AG08395 (cell line): Measurements from ENCODE around the gene BICD2.
A peak's percentile ranks its signal among the peaks of the same experiment; 100 is the strongest.
"Not testable (repeated sequence)": the region's sequence is repeated elsewhere in the genome, so short reads cannot be mapped to it uniquely, and the experiment has no call there.

Experiments
- DNase-seq: peaks from one replicate; pipeline ENCODE4 v3.0.0; 2012; ENCODE audit warnings: mixed read lengths, low spot score

The BICD2 gene

DNA sequence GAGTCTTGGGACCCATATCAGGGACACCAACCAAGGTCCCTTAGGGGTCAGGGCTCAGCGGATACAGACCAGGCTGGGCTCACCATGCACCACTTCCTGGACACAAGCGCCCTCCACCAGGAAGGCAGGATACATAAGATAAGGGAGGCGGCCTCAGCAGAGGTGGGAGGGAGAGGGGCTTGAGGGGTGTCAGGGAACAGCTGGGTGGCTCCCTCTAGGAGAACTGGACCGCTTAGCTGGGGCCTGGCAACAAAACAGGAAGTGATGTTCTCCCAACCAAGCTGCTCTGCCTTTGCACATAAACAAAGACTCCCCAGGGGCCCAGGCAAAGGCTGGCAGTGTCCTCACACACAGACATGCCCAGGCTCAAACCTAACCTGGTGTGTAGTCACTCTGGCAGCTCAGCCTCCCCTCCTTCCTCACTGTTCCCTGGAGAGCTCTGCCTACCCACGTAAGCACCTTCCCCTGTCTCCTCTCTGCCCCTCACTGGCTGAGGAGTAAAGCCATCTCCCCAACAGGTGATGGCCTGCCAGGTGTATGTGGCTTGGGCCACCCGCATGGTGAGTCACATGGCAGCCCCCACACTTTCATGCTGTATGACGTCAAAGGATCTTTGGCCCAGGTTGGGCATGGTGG is 5.8 kb upstream of the BICD2 start:
- no peak for DNase-seq

GRCh38 chr9:92769990-92770359 is 5.3 kb upstream of the BICD2 start:
- no peak for DNase-seq

GRCh38 chr9:92769286-92769685 is 4.7 kb upstream of the BICD2 start:
- DNase-seq = no peak

DNA sequence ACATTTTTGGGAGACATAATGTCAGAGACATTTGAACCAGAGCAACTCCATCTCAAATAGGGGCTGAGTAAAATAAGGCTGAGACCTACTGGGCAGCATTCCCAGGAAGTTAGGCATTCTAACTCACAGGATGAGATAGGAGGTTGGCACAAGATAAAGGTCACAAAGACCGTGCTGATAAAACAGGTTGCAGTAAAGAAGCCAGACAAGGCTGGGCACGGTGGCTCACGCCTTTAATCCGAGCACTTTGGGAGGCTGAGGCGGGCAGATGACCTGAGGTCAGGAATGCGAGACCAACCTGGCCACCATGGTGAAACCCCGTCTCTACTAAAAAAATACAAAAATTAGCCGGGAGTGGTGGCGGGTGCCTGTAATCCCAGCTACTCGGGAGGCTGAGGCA is 4.2 kb upstream of the BICD2 start:
- DNase-seq = not testable (repeated sequence)

GRCh38 chr9:92767066-92768054 is 2.7 kb upstream of the BICD2 start:
- no peak for DNase-seq

DNA sequence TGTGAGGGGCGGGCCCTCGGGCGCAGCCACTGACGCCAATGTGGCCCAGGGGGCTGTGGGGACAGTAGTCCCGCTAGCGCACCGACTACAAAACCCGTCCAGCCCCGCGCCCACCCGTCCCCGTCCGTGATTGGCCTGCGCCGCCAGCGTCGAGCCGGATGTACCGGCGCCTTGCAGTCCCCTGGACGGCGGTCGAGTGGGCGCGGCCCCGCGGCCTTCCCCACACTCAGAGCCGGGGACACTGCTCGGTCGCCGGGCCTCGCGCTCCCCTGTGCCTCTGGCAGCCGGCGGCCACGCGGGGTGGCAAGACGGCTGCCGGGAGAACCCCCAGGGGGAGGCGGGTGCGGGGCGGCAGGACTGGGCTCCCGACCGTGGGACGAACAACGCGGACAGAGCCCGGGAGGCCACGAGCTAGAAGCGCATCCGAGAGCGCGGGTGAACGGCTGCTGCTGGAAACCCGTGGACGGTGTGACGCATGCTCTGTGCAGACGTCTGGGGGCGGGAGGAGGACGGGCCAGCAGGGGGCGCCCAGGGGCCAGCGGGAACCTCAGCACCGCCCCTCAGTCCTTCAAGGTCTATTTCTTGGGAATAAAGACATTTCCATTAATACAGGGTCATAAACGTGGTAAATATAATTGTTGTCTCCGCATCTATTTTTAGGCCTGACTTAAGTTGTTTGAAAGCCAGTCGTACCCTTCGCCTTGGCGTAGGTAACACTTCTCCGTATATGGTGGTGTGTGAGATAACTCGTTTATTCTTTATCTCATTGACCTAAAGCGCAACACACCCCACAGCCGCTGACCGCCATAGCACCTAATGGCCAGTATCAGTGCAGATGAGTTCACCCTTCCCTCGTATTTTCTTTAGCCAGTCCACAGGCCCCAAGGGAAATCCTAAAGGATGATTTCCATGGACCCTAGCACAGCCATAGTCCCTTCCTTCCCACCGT is 629 bp upstream of the BICD2 start:
- DNase-seq = peak; percentile 98

DNA sequence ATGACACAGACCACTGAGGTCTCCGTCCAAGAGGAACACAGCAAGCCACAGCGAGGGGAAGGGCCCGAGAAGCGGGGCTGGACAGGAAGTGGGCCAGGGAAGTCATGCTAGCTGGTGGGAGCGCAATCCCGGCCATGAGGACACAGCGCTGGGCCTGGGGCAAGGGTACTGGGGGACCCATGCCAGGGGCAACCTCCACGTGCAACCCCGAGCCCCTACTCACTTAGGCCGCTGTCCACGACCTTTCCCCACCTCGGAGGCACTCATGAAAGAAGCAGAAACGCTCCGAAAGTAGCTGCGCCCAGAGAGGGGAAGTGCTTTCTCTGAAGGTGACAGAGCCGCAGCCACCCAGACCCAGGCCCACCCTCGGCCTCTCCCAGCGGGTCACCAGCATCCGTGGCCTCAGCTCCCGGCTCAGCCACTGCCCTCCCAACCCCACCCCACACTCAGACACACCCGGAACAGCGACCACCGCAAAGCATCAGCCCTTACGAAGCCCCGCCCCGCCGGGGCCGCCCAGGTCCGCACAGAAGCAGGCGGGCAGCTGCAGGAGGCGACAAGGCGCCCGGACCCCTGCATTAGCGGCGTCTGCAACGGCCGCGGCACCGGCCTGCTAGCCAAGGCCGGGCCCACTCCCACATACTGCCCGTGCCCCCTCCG is 782 bp downstream of the BICD2 start:
- DNase-seq = peak; percentile 40

DNA sequence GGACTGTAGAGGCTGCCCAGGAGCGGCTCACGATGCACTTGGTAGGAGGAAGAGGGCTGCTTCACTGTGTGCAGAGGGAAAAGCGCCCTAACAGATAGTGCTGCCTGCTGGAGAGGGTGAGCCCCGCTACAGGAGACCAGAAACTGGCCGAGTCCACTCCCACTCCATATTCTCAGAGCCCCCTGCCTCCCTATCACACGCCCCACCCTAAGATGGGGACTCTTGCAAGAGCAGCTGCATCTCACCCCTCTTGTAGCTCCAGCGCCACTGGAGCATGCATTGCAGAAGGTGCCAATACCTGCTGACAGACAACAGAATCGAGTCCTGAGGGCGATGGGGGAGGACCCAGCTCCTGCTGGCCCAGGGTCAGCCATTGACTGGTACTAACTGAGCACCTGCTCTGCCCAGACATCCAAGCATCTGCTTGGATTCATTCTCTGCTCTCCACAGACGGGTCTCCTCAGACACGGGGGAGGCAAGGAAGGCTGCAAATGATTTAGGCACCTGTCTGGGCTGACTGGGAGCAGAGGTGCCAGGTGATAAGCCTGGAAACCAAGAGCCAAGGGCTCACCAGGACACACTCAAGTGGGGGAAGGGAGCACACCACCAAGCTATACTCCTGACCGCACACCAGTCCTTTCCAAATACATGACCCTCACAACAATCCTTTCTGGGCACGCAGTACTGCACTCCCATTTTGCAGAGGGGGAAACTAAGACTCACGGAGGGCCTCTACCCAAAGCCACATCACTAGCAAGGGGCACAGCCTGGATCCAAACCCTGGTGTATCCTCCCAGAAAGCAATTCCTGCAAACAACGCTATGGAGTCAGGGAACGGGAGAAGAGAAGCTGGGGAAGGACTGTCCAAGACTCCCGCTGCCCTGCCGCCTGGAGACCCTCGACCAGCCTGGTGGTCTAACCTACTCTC is 1.6 kb downstream of the BICD2 start:
- no peak for DNase-seq

DNA sequence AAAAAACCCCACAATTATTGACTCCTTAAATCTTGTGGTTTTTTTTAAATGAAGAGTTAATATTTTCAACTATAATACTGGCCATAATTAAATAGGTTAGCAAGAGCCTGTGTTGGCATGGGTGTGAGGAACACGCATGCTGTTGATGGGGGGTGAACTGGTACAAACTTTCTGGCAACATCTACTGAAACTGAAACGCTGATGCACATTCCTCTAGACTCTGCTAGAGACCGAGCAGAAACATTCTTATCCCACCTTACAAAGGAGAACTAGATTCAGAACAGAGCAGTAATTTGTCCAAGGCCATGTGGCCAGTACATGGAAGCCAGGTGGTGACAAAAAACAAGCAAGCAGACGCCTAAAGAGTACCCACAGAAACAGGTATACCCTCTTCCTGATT is 2.4 kb downstream of the BICD2 start:
- DNase-seq = no peak

DNA sequence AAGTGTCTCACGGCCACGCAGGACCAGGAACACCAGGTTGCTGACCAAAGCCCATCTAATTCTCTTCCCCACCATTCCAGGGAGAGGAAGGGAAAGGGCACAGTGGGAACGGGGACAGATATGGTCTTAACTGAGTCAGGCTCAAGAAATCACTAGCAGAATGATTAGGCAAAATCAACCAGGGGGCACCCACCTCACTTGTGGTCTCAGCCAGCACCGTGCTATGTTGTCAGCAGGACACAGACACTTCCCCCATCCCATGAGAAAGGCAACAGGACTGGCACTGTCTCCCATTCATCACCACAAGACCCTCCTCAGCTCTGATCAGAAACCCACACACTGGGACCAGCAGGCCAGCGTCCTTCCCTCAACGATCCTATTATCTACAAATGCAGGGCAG is 2.9 kb downstream of the BICD2 start:
- no peak for DNase-seq

GRCh38 chr9:92760494-92760893 is 4.1 kb downstream of the BICD2 start:
- DNase-seq = no peak

DNA sequence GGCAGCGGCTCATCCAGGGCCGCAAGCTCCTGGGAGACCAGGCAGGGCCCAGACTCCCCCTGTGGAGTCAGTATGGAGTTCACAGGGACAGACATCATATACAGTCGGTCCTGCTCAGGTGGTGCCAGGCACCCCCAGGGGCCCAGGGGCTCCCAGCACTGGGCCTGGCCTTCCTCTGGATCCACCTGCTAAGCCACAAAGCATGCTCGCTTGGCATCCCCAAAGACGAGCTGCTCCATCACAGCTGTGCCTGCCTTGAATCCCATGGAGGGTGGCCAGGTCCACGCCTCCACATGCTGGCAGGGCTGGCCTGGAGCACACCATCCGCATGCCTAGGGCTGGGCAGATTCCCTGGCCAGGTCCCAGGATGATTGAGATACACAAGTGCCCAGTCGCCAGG is 4.6 kb downstream of the BICD2 start:
- peak; percentile 72 for DNase-seq

DNA sequence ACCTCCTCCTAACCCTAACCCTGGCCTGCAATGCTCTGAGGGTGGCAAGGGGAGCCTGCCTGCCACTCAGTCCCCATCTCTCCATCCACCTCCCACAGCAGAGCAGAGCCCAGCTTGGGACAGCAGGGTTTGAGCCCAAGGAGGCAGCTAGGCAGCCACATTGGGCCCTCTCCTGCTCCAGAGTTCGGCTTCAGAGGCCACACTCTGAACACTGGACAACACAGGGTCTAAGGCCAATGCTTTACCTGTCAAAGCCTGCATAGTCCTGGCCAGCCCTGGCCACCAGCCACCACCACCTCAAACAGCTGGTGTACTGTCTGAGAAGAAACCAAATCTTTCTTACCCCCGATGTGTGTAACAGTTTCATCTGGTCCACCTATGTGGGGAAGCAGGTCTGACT is 5.2 kb downstream of the BICD2 start:
- no peak for DNase-seq

GRCh38 chr9:92756792-92757191 is 7.8 kb downstream of the BICD2 start:
- DNase-seq = no peak

DNA sequence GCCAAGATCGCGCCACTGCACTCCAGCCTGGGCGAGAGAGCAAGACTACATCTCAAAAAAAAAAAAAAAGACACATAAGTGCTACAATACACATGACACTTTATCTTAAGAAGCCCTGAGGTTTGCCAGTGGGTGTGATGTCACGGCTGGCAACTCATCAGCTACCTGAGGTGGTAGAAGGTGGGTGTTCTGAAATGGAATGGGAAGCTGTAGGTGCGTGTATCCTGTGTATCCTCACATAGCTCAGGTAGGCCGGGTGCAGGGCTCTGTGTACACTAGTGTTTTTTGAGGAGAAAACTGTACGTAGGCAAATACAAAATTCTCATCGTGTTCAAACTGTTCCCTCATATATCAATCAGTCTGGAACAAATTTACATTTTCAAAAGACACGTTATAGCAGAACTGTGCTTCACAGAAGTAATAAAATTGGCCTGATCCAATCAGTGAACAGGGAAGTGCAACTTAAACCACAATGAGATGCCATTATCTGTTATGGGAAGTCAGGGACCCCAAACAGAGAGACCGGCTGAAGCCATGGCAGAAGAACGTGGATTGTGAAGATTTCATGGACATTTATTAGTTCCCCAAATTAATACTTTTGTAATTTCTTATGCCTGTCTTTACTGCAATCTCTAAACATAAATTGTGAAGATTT is 10.4 kb downstream of the BICD2 start:
- no peak for DNase-seq

- no peak for DNase-seq
Observed at GRCh38 chr9:92752812-92753404, 11.7 kb downstream of the BICD2 start.

GRCh38 chr9:92749934-92750315 is 14.7 kb downstream of the BICD2 start:
- DNase-seq = no peak

DNA sequence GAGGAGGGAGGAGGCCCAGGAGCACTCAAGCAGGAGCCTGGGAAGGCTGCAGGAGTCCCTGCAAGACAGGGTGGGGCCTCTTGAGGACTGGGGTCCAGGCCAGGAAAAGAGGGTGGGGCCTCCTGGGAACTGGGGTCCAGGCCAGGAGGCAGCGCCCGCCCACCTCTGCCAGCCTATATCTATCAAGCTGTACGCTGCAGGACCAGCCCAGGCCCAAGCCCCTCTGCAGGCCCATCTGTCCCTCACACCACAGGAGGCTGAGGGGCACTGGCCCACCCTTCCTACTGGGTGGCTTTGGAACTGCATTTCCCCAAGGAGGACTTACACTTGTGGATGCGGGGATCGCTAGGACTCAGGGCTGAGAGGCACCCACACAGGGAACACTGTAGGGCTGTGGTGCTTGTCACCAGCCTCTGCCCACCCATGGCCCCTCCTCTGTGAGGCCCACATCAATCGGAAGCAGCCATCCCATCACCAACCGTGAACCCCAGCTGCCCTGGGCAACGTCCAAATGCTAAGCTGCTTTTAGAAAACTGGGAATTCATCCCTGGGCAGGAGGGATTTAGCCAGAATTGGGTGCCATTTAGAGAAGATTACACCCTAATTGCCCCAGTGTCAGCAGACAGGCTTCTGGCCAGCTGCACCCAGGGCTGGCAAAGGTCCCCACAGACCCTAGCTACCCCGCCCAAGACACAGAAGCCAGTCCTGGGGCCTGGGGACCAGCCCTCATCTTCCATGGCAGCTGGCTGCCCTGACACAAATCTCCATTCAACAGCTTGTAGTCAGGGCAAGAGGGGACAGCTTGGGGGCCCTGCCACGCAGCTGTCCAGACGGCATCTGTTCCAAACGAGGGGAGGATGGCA is 15.3 kb downstream of the BICD2 start:
- DNase-seq = no peak

DNA sequence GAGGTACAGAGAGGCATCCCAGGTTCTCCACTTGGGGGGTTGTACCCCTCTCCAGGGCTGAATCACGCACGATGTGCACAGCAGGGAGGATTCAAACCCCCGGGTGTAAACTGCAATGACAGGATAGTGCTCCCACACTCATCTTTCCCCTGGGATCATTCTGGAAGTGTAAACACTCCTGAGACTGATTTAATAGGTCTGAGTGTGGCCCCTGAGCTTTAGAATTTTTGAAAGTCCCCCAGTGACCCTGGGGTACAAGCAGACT is 16.5 kb downstream of the BICD2 start:
- no peak for DNase-seq
